GM10847 (cell line): Measurements from ENCODE around the gene RALY.
A peak's percentile ranks its signal among the peaks of the same experiment; 100 is the strongest.

Experiments used
- POLR2A ChIP-seq: IDR thresholded peaks from 2 replicates; pipeline ENCODE4 v1.6.1; 2011; ENCODE audit not compliant: insufficient read length; ENCODE audit errors: extremely low read depth

The RALY gene

DNA sequence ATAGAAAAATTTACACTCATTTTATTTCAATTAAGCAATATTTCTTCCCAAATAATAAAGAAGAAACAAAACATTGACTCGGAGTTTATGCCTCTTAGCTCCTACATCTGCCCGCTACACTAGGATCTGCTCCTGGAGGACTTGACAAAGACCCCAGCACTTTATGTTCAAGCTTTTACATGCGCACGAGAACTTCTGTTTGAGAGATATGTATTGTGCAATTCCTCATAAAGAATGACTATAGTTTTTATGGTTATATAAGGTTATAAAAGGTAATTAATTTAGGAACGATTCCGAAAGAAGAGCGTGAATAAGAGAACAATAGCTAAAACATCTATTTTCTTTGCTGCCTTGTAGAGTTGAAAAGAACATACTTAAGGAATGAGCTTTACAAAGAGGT lies 12.4 kb upstream of the RALY start:
- TF ChIP-seq POLR2A = no peak

- TF ChIP-seq POLR2A = no peak
These were observed 11.7 kb upstream of the RALY start for GRCh38 chr20:33981964-33982363.

DNA sequence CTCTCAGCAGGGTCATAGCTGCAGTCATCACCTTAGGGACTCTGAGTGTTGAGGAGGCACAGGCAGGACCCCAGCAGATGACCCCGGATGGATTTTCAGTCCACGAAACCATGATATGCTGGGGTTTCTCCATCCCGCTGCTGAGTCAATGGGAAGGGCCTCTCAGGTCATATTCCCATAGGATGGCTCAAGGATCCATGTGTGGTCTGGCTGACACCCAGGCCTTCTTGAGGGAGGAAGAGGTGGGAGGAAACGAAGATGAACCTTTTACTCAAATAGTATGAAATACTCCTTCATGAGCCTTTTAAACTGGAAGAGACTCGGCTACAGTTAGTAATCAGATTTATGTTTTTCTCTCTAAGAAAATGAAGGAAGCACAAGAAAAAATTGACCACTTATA lies 10.3 kb upstream of the RALY start:
- no peak for TF ChIP-seq POLR2A

DNA sequence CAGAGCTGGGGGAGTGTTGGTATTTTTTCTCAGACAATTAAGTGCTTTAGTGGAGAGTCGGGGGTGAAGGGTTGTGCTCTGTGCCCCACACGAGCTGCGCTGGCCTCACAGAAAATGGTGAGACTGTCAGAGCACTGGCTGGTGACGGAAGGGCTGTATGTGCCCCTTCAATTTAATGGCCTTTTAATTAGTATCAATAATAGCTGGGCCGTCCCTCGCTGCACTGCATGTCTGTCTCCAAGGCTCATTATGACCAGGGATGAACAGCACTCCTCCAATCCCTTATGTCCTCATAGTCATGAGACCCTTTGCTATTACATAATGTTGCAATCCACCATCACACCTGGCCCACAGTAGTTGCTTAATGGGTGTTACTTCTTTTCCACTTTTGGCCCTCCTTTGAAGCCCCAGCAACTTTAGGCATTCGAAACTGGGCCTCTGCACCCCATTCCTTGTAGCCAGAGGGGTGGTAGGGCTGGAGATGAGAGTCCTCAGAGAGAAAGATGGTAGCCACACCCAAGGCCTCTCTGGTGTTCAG lies 9.5 kb upstream of the RALY start:
- TF ChIP-seq POLR2A = no peak

DNA sequence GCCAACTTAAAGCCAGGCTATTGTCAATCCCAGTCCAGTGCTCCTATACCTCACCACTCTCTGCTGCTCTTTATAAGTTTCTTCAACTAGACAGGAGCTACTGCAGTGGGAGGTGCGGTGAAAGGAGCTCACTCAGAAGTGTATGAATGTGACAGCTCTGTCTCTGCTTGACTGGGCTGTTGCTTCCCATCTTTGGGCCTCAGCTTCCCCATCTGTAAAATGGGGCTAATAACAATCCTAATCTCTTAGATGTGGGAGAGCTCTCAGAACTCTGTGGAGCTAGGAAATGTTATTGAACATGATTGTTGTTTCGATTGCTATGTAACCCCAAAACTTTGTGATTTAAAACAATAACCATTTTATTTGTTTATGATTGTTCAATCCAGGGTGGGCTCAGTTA lies 8.4 kb upstream of the RALY start:
- TF ChIP-seq POLR2A = no peak

GRCh38 chr20:33985830-33986229 lies 7.9 kb upstream of the RALY start:
- no peak for TF ChIP-seq POLR2A

- TF ChIP-seq POLR2A = no peak
These were observed 7.0 kb upstream of the RALY start for GRCh38 chr20:33986560-33987216.

GRCh38 chr20:33990075-33990474 lies 3.6 kb upstream of the RALY start:
- no peak for TF ChIP-seq POLR2A

GRCh38 chr20:33991502-33991901 lies 2.2 kb upstream of the RALY start:
- no peak for TF ChIP-seq POLR2A

- TF ChIP-seq POLR2A = no peak
These were observed 1.4 kb upstream of the RALY start for GRCh38 chr20:33992145-33992922.

- TF ChIP-seq POLR2A = peak; percentile 78
These were observed 662 bp upstream of the RALY start for GRCh38 chr20:33992923-33993575.

- TF ChIP-seq POLR2A = no peak
These were observed 657 bp downstream of the RALY start for GRCh38 chr20:33994222-33994913.

GRCh38 chr20:33995053-33995831 lies 1.5 kb downstream of the RALY start:
- TF ChIP-seq POLR2A = no peak

- no peak for TF ChIP-seq POLR2A
These were observed 5.4 kb downstream of the RALY start for GRCh38 chr20:33999025-33999649.
